GM23248 (cell line): ENCODE data around the gene ASTE1.

Experiments used
- EZH2 ChIP-seq: fragments of 200-600 bp; sonication (generic); IDR thresholded peaks from 2 replicates; pipeline ENCODE4 v1.6.1; 2018; ENCODE audit warnings: antibody characterized with exemption, mild to moderate bottlenecking; ENCODE audit not compliant: insufficient read depth, poor library complexity, severe bottlenecking
- EZH2phosphoT487 ChIP-seq: fragments of 200-600 bp; sonication (generic); IDR thresholded peaks from 2 replicates; pipeline ENCODE4 v1.6.1; 2018; ENCODE audit warnings: antibody characterized with exemption, moderate library complexity, mild to moderate bottlenecking, low read depth; ENCODE audit not compliant: insufficient read depth

DNA sequence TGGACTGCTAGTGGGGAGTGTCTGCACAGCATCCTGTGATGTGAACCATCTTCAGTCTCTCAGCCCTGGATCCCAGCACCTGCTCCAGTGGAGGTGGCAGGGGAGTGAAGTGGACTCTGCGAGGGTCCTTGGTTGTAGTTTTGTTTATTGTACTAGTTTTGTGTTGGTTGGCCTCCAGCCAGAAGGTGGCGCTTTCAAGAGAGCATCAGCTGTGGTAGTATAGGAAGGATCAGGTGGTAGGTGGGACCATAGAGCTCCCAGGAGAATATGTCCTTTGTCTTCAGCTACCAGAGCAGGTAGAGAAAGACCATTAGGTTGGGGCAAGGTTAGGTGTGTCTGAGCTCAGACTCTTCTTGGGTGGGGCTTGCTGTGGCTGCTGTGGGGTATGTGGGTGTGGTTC, 21.0 kb upstream of the ASTE1 start:
- TF ChIP-seq EZH2 (no peak), EZH2phosphoT487 (no peak)
